ENCODE results near the gene UBASH3A. TPM values are rescaled to one million over a fixed set of nuclear protein-coding genes. Genes with fewer than 3 reads are reported as not detected.

The UBASH3A gene
- total RNA-seq, 1 donor from 2014 or later: not detected

GRCh38 chr21:42495765-42496119 is 92.0 kb downstream of the UBASH3A start:
- Mint-ChIP-seq H3K36me3 (no peaks in the 10 kb centered on the region), H3K27me3 (no peaks in the 10 kb centered on the region), H3K4me1 (ENCODE audit: unreplicated experiment) (peaks cover 11% of the 10 kb centered on the region), H3K27ac (peak overlapping the region; percentile 95), H3K4me3 (peak overlapping the region; percentile 89), H3K9me3 (no peaks in the 10 kb centered on the region)
- no peak for DNase-seq (ENCODE audit: extremely low spot score, unreplicated experiment)
- peak; percentile 29 for TF ChIP-seq CTCF (conservative IDR thresholded peaks at IDR 0.05)

DNA sequence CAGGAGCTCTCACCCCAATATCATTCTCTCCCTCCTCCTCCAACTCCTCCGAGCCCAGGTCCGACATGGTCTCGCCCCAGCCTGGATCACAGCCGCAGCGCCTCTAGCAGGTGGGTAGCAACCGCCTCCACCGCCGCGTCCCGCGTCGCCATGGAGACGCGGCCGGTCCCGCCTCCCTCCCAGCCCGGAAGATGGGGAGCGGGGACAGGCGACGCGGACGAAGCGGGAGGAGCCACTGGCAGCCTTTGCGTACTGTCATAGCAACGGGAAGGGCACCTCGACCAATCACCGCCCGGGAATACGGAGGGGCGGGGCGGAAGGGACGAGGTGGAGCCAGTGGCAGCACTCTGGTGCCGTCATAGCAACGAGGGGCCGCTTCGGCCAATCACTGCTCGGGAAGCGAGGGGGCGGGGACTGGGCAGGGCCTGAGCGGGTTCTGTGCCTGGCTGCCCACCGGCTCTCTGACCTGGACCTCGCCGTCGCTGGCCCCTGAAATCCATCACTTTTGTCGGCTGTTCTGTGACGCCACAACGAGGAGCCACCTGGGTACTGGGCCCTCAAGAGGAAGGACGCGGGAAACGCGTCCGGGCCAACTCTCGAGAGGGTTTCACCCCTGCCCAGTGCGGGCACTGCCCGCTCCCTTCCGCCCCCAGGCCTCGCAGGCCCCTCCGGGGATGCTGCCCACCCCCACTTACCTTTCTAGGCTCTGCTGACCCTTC is 92.6 kb downstream of the UBASH3A start, which contains the start of gene RSPH1:
TSS of gene RSPH1 (minus strand) at position 105 of the 719 bp plus-strand sequence. CDS start at position 67, 38 bp downstream.
- Mint-ChIP-seq H3K4me3 (peak within 1 kb of the TSS; percentile 89), H3K27ac (peak within 1 kb of the TSS; percentile 95)

DNA sequence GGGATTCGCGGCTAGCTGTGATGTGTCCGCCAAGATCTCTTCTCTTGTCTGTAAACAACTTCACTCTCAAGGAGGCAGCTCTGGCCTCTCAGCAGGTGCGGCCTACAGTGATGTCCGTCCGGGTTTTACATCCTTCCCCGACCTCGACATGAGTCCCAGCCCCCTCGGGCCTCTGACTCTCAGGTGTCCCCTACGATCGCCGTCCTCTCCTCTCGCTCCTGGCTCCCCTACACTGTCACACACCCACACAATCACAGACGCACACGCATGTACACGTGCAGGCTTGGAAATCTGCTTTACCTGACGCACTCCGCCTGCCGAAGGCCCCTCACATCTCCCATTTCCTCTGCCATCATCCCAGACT is 93.1 kb downstream of the UBASH3A start:
- no peak for DNase-seq (ENCODE audit: extremely low spot score, unreplicated experiment)
- Mint-ChIP-seq H3K27ac (peak overlapping the region; percentile 95), H3K36me3 (no peaks in the 10 kb centered on the region), H3K9me3 (no peaks in the 10 kb centered on the region), H3K4me3 (peak overlapping the region; percentile 89), H3K4me1 (ENCODE audit: unreplicated experiment) (peaks cover 11% of the 10 kb centered on the region), H3K27me3 (no peaks in the 10 kb centered on the region)
- no peak for TF ChIP-seq CTCF (conservative IDR thresholded peaks at IDR 0.05)

More for the DNA sequence above, 92.6 kb downstream of the UBASH3A start, which contains the start of gene RSPH1:
- H3K4me1 Mint-ChIP-seq (ENCODE audit: unreplicated experiment): peaks cover 11% of the 10 kb centered on the region
- peak; percentile 99 for DNase-seq (ENCODE audit: extremely low spot score, unreplicated experiment)
- no peaks in the 10 kb centered on the region for H3K9me3 Mint-ChIP-seq
- no peaks in the 10 kb centered on the region for H3K27me3 Mint-ChIP-seq
- H3K36me3 Mint-ChIP-seq: no peaks in the 10 kb centered on the region
- TF ChIP-seq CTCF (conservative IDR thresholded peaks at IDR 0.05): no peak

Other genes starting within 250 kb of the UBASH3A start
- 6.2 and 8.4 TPM in 2 replicates for gene ABCG1, start 184.8 kb upstream of the UBASH3A start, total RNA-seq (ENCODE audit: low replicate concordance)
- gene TFF3, start 88.5 kb upstream of the UBASH3A start, total RNA-seq (ENCODE audit: low replicate concordance): 31.5 and 183 TPM in 2 replicates
- gene TFF2, start 52.9 kb upstream of the UBASH3A start, total RNA-seq (ENCODE audit: low replicate concordance): 5.2 and 11.3 TPM in 2 replicates
- 42.6 and 136 TPM in 2 replicates for gene TFF1, start 37.4 kb upstream of the UBASH3A start, total RNA-seq (ENCODE audit: low replicate concordance)
- 0.74 and 1.3 TPM in 2 replicates for gene TMPRSS3, start 7.8 kb upstream of the UBASH3A start, total RNA-seq (ENCODE audit: low replicate concordance)
- 2.1 and 5.2 TPM in 2 replicates for gene RSPH1, start 92.3 kb downstream of the UBASH3A start, total RNA-seq (ENCODE audit: low replicate concordance)
- gene SLC37A1, start 110.0 kb downstream of the UBASH3A start, total RNA-seq (ENCODE audit: low replicate concordance): 24.8 and 44.2 TPM in 2 replicates
- 15.2 and 18.6 TPM in 2 replicates for gene PDE9A, start 249.7 kb downstream of the UBASH3A start, total RNA-seq (ENCODE audit: low replicate concordance)